ENCODE data around the gene ZNF669.
"Not testable (repeated sequence)": the region's sequence is repeated elsewhere in the genome, so short reads cannot be mapped to it uniquely, and the experiment has no call there.

The ZNF669 gene

DNA sequence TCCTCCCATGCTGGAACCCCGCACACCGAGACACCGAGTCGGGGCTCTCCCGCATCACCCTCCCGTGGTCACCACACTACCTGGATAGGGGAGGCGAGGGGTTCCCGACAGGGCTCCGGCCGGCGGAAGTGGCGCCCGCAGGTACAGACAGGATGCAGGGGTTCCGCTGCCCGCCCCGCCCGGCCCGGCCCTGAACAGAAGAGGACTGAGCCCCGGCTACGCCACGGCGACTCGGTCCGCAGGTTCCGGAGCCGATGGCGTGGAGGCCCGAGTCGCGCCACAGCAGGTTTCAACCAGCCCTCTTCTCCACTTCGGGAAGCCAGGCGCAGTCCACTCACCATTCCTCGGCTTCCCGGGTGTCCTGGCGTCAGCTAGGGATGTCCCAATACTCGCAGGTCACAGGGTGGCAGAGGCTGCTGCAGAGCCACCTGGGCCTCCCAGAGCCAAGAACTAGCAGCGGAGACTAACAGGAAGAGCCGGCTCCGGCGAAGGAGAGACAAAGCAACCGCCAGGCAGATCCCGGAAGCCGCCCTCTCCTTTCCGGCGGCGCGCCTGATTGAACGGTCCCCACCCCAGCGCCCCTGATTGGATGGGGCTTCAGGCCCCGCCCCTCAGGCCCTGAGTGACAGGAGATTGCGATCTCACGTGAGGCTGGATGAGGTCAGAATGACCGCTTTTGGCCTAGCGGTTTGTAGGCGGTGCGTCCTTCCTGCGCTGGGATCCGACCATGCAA, at the start of gene ZNF669:
ZNF669 (minus strand) TSS at position 498 of the 733 bp plus-strand sequence; CDS start at position 341, 157 bp downstream.
- peak; percentile 89 for DNase-seq

DNA sequence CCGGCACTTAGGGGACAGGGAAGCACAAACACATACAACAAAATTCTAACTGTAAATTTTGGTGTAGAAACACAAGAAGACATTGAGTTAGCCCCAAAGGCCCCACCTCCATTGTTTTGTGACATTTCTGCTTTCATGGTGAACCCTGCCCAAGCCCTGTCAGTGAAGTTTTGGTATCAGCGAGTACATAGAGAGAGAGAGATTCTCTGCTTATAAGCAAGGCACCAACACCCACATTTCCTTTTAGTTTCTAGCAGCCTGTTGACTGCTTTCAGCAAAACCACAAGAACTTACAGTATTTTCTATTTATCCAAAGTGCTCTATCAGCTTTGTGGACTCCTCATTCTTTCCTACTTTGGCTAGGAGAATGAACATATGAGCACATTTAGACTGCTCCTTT, 43.6 kb upstream of the ZNF669 start:
- DNase-seq = no peak

DNA sequence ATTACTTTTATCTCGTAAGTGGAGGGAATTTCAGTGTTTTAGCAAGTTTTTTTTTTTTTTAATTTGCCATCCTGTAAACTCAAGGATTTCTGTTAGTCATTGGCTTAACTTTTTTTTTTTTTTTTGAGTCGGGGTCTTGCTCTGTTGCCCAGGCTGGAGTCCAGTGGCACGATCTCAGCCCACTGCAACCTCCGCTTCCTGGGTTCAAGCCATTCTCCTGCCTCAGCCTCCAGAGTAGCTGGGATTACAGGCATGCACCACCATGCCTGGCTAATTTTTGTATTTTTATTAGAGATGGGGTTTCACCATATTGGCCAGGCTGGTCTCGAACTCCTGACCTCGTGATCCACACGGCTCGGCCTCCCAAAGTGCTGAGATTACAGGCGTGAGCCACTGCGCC, 43.0 kb upstream of the ZNF669 start:
- not testable (repeated sequence) for DNase-seq

- DNase-seq = no peak
These were observed 42.5 kb upstream of the ZNF669 start for GRCh38 chr1:247146671-247147070.

- DNase-seq = no peak
These were observed 41.1 kb upstream of the ZNF669 start for GRCh38 chr1:247145279-247145678.

GRCh38 chr1:247139557-247139956, 35.4 kb upstream of the ZNF669 start:
- not testable (repeated sequence) for DNase-seq

GRCh38 chr1:247131236-247131635, 27.1 kb upstream of the ZNF669 start:
- no peak for DNase-seq

- DNase-seq = not testable (repeated sequence)
These were observed 23.5 kb upstream of the ZNF669 start for GRCh38 chr1:247127519-247128282.

- not testable (repeated sequence) for DNase-seq
These were observed 22.4 kb upstream of the ZNF669 start for GRCh38 chr1:247126601-247127000.

DNA sequence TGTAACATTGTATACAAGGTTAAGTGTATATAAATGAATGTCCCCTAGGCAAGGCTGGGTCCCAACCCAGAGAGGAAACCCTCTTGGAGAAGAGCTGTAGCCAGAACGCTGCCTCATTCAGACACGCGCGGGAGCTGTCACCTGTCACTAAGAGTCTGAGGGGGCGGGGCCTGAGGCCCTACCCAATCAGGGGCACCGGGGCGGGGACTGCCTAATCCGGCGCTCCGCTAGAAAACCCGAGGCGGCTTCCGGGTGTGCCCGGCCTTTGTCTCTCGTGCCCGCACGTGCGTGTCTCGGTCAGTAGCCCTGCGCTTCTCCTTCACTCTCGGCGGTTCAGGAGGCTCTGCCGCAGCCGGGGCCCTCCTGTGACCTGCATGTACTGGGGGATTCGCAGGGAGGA, 22.0 kb upstream of the ZNF669 start:
- DNase-seq = not testable (repeated sequence)

DNA sequence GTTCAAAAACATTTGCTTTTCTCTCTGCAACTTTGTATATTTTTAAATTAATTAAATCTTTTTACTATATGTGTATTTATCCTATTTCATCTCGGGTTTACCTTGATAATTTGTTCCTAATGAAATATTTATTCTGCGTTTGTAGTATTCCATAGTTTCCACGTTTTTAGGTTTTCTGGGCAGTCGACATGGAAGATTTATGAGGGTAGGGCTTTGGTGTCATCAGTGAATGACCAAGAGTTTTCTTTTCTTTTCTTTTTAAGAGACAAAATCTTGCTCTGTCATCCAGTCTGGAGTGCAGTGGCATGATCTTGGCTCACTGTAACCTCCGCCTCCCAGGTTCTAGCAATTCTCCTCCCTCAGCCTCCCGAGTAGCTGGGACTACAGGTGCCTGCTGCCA, 17.2 kb upstream of the ZNF669 start:
- DNase-seq = no peak

GRCh38 chr1:247120408-247120668, 16.2 kb upstream of the ZNF669 start:
- DNase-seq = not testable (repeated sequence)

DNA sequence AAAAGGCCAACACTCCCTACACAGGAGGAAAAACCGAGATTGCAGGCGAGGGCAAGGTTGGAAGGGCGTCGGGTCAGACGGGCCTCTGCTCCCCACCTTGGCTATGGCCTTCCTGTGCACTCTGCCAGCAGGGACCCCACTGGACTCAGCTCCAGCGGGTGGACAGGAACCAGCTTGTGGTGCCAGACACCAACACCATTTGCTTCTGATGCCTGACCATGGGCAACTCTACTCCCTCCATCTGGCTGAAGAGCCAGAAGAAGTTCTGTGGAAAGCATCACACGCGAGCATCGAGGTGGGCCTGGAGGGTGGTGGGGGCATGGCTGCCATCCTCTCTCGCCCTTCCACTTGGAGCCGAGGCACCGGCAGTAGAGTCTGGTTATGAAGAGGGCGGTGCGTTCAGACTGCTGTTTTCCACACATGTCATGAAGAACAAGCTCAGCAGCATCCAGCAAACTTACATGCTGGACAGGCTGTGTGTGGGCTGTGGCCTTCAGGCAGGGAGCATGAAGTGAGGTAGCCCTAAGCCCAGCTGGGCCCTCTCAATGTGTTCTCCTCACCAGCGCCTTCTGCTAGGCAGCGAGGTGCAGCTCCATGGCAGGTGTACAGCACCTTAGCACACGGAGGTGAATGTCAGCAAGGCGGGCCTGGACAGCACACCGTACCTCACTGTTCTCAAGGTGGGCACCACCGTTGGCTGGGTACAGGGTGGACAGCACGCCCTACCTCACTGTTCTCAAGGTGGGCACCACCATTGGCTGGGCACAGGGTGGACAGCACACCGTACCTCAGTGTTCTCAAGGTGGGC, 15.6 kb upstream of the ZNF669 start:
- DNase-seq = no peak

GRCh38 chr1:247118946-247119446, 14.8 kb upstream of the ZNF669 start:
- no peak for DNase-seq

GRCh38 chr1:247115545-247115944, 11.4 kb upstream of the ZNF669 start:
- DNase-seq = no peak

DNA sequence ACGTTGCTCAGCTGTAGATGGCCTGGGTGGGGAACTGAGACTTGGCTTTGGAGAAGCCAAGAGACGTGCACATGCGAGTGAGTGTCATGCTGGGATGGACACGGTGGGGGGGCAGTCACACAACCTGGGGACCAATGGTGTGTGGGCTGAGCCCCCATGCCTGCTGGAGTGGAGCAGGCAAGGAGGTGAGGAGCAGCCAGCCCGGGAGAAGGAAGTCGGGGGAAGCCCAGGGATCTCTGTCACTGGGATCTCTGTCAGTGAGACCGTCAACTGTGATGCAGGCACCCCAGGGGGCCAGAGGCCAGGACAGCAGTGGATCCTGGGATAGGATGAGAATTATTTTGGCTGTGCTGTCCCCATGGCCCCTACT, 11.0 kb upstream of the ZNF669 start:
- no peak for DNase-seq

GRCh38 chr1:247114351-247115140, 10.4 kb upstream of the ZNF669 start:
- DNase-seq = no peak

DNA sequence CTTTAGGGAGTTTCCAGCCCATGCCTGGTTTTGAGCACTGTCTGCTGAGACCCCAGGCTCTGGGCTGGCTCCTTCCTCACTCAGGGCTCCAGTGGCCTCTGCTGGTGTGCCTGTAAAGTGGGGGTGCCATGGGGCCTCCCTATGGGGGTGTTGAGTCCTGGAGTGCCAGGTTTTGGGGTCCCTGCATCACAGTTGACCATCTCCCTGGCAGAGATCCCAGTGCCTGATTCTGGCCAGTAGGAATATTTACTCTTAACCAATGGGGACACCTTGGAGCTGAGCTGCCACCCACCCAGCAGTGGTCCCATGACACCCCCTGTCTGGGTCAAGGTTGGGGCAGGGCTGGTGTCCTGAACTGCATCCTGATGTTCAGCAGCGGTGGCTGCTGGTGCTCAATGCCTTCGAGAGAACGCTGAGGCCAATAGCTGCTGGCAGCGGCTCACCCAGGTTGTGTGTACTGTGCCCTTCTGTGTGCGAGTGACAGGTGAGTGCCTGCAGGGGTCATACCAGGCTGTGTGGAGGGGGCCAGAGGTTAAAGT, 9.6 kb upstream of the ZNF669 start:
- no peak for DNase-seq

DNA sequence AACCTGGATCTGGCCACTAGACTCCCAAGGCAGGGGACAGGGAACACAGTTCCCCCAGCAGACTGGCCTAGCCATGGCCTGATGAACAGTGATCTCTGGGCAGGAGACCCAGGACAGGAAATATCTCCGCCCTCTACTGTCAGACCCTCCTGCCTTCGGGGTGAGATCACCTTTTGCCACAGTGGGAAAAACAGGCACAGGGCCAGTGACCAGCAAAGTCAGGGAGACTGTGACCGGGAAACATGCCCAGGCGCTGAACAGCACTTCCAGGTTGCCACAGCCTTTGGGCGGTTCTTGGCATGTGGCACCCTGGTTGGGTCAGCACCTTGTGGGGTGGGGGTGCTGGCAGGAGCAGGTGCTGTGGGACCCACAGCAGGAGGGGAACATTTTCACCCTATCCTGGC, 8.9 kb upstream of the ZNF669 start:
- no peak for DNase-seq

GRCh38 chr1:247112479-247112781, 8.3 kb upstream of the ZNF669 start:
- no peak for DNase-seq

- DNase-seq = no peak
These were observed 7.7 kb upstream of the ZNF669 start for GRCh38 chr1:247111700-247112478.

- DNase-seq = no peak
These were observed 7.1 kb upstream of the ZNF669 start for GRCh38 chr1:247111259-247111699.

Measured in CD4-positive, alpha-beta T cell treated with Interleukin-4 for 4 hours (primary cell).